SU-DHL-6 (cell line): ENCODE measurements around the gene UQCR11.

Experiments used
- H2AFZ ChIP-seq: fragments of 200-600 bp; sonication (generic); 2 replicates; pipeline ENCODE4 v1.6.1; 2014; ENCODE audit warnings: low read depth, mild to moderate bottlenecking, moderate library complexity, mixed read lengths, antibody characterized with exemption, low read length; ENCODE audit not compliant: severe bottlenecking
- H3F3A ChIP-seq: fragments of 200-600 bp; shearing (Covaris generic); 2 replicates; pipeline ENCODE4 v1.6.0; 2016; ENCODE audit warnings: antibody characterized with exemption, mild to moderate bottlenecking; ENCODE audit not compliant: insufficient read depth
- H3K27ac ChIP-seq: fragments of 200-600 bp; sonication (generic); 2 replicates; pipeline ENCODE4 v1.5.1; 2016; ENCODE audit warnings: low read depth, mild to moderate bottlenecking, low read length, moderate library complexity, mixed read lengths
- H3K27me3 ChIP-seq: fragments of 200-600 bp; sonication (generic), shearing (Covaris generic); 2 replicates; pipeline ENCODE4 v1.6.0; 2014; ENCODE audit warnings: mild to moderate bottlenecking, low read length
- H3K36me3 ChIP-seq: fragments of 200-600 bp; sonication (generic); 2 replicates; pipeline ENCODE4 v1.6.1; 2014; ENCODE audit warnings: mild to moderate bottlenecking, low read length, mixed read lengths
- H3K4me2 ChIP-seq: fragments of 300-600, 200-600 bp; shearing (Covaris generic), sonication (generic); 2 replicates; pipeline ENCODE4 v1.6.0; 2014; ENCODE audit warnings: low read length, low read depth, mild to moderate bottlenecking; ENCODE audit not compliant: poor library complexity, severe bottlenecking
- H3K4me3 ChIP-seq: fragments of 200-600 bp; sonication (generic); 2 replicates; pipeline ENCODE4 v1.5.1; 2014; ENCODE audit warnings: antibody characterized with exemption, low read length, mild to moderate bottlenecking, mixed read lengths; ENCODE audit not compliant: insufficient read depth, poor library complexity, severe bottlenecking
- H3K79me2 ChIP-seq: fragments of 200-600 bp; sonication (generic); 2 replicates; pipeline ENCODE4 v1.6.1; 2014; ENCODE audit warnings: mild to moderate bottlenecking, low read length, moderate library complexity; ENCODE audit not compliant: insufficient read depth
- H3K9ac ChIP-seq: fragments of 200-600 bp; sonication (generic); 2 replicates; pipeline ENCODE4 v1.7.0; 2014; ENCODE audit warnings: mild to moderate bottlenecking, low read length
- H3K9me2 ChIP-seq: fragments of 200-600 bp; sonication (generic); replicated peaks from 2 replicates; pipeline ENCODE4 v1.6.1; 2014; ENCODE audit warnings: low read length; ENCODE audit not compliant: insufficient read depth
- H3K9me3 ChIP-seq: fragments of 200-600 bp; sonication (generic); 2 replicates; pipeline ENCODE4 v1.6.1; 2014; ENCODE audit warnings: low read length, mixed read lengths; ENCODE audit not compliant: insufficient read depth
- H4K20me1 ChIP-seq: fragments of 200-600 bp; sonication (generic); 2 replicates; pipeline ENCODE4 v1.6.1; 2014; ENCODE audit warnings: low read depth, mild to moderate bottlenecking, antibody characterized with exemption, low read length, moderate library complexity, mixed read lengths
- EZH2phosphoT487 ChIP-seq: fragments of 200-600 bp; sonication (generic), shearing (Covaris generic); conservative IDR thresholded peaks from 2 replicates; pipeline ENCODE4 v1.6.1; 2018; ENCODE audit warnings: mild to moderate bottlenecking, antibody characterized with exemption, low read length, moderate library complexity, mixed read lengths
- TF ChIP-seq, protein P1 (sequence below): fragments of 200-600 bp; sonication (generic); IDR thresholded peaks from one replicate; pipeline ENCODE4 v1.5.1; 2017; ENCODE audit warnings: antibody characterized with exemption, mild to moderate bottlenecking, low read length, moderate library complexity; ENCODE audit not compliant: insufficient read depth, poor library complexity, severe bottlenecking

The UQCR11 gene

DNA sequence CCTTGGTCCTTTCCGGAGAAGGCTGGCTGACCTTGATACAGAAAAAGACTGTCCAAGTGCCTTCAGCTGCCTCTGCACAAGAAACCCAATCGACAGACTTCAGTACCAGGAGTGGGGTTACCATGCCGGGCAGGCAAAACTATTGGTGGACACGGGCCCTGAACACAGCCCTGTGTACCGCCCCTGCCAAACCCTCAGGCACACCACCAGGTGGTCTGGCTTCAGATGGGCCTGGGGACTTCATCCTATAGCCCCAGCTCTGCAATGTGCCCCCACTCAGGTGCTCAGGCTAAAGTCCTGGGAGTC, 29.6 kb upstream of the UQCR11 start:
- TF ChIP-seq, protein P1, sequence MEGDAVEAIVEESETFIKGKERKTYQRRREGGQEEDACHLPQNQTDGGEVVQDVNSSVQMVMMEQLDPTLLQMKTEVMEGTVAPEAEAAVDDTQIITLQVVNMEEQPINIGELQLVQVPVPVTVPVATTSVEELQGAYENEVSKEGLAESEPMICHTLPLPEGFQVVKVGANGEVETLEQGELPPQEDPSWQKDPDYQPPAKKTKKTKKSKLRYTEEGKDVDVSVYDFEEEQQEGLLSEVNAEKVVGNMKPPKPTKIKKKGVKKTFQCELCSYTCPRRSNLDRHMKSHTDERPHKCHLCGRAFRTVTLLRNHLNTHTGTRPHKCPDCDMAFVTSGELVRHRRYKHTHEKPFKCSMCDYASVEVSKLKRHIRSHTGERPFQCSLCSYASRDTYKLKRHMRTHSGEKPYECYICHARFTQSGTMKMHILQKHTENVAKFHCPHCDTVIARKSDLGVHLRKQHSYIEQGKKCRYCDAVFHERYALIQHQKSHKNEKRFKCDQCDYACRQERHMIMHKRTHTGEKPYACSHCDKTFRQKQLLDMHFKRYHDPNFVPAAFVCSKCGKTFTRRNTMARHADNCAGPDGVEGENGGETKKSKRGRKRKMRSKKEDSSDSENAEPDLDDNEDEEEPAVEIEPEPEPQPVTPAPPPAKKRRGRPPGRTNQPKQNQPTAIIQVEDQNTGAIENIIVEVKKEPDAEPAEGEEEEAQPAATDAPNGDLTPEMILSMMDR, result no peak
- TF ChIP-seq EZH2phosphoT487, result no peak

GRCh38 chr19:1634242-1634937, 29.1 kb upstream of the UQCR11 start:
- H3K36me3 ChIP-seq, result peaks cover 23% of the 10 kb centered on the region
- H3K9me3 ChIP-seq, result no peaks in the 10 kb centered on the region
- no peaks in the 10 kb centered on the region for H3K9me2 ChIP-seq
- TF ChIP-seq EZH2phosphoT487, result no peak
- TF ChIP-seq, protein P1, result no peak
- peaks cover 4% of the 10 kb centered on the region; the same call in 1 of the 2 replicates for H3F3A ChIP-seq
- H3K4me2 ChIP-seq, result no peak overlapping the region
- H2AFZ ChIP-seq, result no peak overlapping the region
- no peak overlapping the region for H3K27ac ChIP-seq
- H3K9ac ChIP-seq, result no peak overlapping the region
- H3K27me3 ChIP-seq, result no peaks in the 10 kb centered on the region
- peaks cover 34% of the 10 kb centered on the region for H4K20me1 ChIP-seq
- peaks cover 92% of the 10 kb centered on the region for H3K79me2 ChIP-seq
- no peak overlapping the region for H3K4me3 ChIP-seq

More for the DNA sequence above, 29.6 kb upstream of the UQCR11 start:
- Histone ChIP-seq H3K36me3 (peaks cover 28% of the 10 kb centered on the region), H3K9me2 (no peaks in the 10 kb centered on the region), H3K27me3 (no peaks in the 10 kb centered on the region), H3K9me3 (no peaks in the 10 kb centered on the region), H3K9ac (no peak overlapping the region), H3F3A (peaks cover 4% of the 10 kb centered on the region; the same call in 1 of the 2 replicates), H3K4me3 (no peak overlapping the region), H3K4me2 (no peak overlapping the region), H4K20me1 (peaks cover 36% of the 10 kb centered on the region), H3K27ac (no peak overlapping the region), H2AFZ (no peak overlapping the region), H3K79me2 (peaks cover 92% of the 10 kb centered on the region)

DNA sequence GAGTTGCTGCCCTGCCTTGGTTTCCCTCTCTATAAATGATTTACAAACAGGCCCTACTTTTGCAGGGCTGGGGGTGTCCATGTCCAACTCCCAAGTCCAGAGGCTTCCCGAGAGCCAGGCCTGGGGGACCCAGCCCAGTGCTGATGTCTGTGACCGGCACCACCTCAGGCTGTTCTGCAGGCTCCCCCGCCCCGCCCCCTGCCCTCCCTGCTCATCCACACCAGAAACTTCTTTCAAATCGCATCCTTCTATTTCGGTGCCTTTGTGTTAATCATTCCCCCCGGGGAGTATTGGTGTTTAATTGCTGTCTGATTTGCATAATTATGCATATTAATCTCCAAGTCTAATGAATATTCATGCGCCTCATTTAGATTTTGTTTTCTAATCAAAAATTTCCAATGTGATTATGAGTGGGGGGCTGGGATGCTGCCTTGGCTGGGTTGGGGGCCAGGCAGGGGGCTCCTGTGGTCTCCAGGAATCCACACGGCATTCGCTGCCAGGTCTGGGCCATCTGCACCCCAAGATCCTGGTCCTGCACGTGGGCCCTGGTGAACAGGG, 28.1 kb upstream of the UQCR11 start:
- Histone ChIP-seq H3K9me3 (no peaks in the 10 kb centered on the region), H3K9me2 (no peaks in the 10 kb centered on the region), H2AFZ (no peak overlapping the region), H4K20me1 (peaks cover 27% of the 10 kb centered on the region), H3K4me2 (no peak overlapping the region), H3K9ac (no peak overlapping the region), H3K27ac (no peak overlapping the region), H3K27me3 (no peaks in the 10 kb centered on the region), H3K36me3 (peaks cover 14% of the 10 kb centered on the region), H3F3A (peaks cover 4% of the 10 kb centered on the region; the same call in 1 of the 2 replicates), H3K79me2 (peaks cover 83% of the 10 kb centered on the region), H3K4me3 (no peak overlapping the region)
- TF ChIP-seq, protein P1, result no peak
- no peak for TF ChIP-seq EZH2phosphoT487
